Panc1 (cell line): Measurements from ENCODE around the gene YIF1A.

Experiments used
- POLR2AphosphoS5 ChIP-seq: IDR thresholded peaks from 2 replicates; pipeline ENCODE4 v1.6.1; 2012; ENCODE audit warnings: mild to moderate bottlenecking, low read depth, low read length, moderate library complexity
- TF ChIP-seq, protein P1 (sequence below): fragments of 450-650 bp; IDR thresholded peaks from 2 replicates; pipeline ENCODE4 v1.5.1; 2017; ENCODE audit warnings: mild to moderate bottlenecking
- TF ChIP-seq, protein P2 (sequence below), 2 experiments: IDR thresholded peaks; 2 replicates each; pipeline ENCODE4 v1.6.1; 2011 to 2012; ENCODE audit warnings: low read depth in 2 of 2, control low read depth in 1 of 2, low read length in 1 of 2, mild to moderate bottlenecking in 1 of 2, moderate library complexity in 1 of 2; ENCODE audit not compliant: insufficient read depth in 1 of 2

DNA sequence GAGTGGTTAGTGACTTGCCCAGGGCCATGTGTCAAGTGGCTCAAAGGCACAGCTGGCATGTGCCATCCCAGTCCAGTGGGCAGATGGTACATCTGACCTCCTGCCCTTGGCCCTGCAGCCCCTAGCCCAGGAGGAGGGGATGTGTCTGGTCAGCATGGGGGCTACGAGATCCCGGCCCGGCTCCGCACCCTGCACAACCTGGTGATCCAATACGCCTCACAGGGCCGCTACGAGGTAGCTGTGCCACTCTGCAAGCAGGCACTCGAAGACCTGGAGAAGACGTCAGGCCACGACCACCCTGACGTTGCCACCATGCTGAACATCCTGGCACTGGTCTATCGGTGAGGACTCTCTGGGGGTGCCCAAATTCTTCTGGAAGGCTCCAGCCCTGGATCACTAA is 26.2 kb downstream of the YIF1A start:
- TF ChIP-seq, protein P1, sequence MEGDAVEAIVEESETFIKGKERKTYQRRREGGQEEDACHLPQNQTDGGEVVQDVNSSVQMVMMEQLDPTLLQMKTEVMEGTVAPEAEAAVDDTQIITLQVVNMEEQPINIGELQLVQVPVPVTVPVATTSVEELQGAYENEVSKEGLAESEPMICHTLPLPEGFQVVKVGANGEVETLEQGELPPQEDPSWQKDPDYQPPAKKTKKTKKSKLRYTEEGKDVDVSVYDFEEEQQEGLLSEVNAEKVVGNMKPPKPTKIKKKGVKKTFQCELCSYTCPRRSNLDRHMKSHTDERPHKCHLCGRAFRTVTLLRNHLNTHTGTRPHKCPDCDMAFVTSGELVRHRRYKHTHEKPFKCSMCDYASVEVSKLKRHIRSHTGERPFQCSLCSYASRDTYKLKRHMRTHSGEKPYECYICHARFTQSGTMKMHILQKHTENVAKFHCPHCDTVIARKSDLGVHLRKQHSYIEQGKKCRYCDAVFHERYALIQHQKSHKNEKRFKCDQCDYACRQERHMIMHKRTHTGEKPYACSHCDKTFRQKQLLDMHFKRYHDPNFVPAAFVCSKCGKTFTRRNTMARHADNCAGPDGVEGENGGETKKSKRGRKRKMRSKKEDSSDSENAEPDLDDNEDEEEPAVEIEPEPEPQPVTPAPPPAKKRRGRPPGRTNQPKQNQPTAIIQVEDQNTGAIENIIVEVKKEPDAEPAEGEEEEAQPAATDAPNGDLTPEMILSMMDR, result no peak
- TF ChIP-seq, protein P2, sequence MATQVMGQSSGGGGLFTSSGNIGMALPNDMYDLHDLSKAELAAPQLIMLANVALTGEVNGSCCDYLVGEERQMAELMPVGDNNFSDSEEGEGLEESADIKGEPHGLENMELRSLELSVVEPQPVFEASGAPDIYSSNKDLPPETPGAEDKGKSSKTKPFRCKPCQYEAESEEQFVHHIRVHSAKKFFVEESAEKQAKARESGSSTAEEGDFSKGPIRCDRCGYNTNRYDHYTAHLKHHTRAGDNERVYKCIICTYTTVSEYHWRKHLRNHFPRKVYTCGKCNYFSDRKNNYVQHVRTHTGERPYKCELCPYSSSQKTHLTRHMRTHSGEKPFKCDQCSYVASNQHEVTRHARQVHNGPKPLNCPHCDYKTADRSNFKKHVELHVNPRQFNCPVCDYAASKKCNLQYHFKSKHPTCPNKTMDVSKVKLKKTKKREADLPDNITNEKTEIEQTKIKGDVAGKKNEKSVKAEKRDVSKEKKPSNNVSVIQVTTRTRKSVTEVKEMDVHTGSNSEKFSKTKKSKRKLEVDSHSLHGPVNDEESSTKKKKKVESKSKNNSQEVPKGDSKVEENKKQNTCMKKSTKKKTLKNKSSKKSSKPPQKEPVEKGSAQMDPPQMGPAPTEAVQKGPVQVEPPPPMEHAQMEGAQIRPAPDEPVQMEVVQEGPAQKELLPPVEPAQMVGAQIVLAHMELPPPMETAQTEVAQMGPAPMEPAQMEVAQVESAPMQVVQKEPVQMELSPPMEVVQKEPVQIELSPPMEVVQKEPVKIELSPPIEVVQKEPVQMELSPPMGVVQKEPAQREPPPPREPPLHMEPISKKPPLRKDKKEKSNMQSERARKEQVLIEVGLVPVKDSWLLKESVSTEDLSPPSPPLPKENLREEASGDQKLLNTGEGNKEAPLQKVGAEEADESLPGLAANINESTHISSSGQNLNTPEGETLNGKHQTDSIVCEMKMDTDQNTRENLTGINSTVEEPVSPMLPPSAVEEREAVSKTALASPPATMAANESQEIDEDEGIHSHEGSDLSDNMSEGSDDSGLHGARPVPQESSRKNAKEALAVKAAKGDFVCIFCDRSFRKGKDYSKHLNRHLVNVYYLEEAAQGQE (IDR thresholded peaks at IDR 0.05; ENCODE audit: insufficient read depth in 1 of 2, low read depth in 2 of 2, low read length in 1 of 2), result no peak
- no peak for TF ChIP-seq POLR2AphosphoS5
